GM23248 (cell line): ENCODE data around the gene NPY1R.

Experiments used
- EZH2 ChIP-seq: fragments of 200-600 bp; sonication (generic); IDR thresholded peaks from 2 replicates; pipeline ENCODE4 v1.6.1; 2018; ENCODE audit warnings: antibody characterized with exemption, mild to moderate bottlenecking; ENCODE audit not compliant: insufficient read depth, poor library complexity, severe bottlenecking
- EZH2phosphoT487 ChIP-seq: fragments of 200-600 bp; sonication (generic); IDR thresholded peaks from 2 replicates; pipeline ENCODE4 v1.6.1; 2018; ENCODE audit warnings: antibody characterized with exemption, moderate library complexity, mild to moderate bottlenecking, low read depth; ENCODE audit not compliant: insufficient read depth

- TF ChIP-seq EZH2 = no peak
- no peak for TF ChIP-seq EZH2phosphoT487
Measured at GRCh38 chr4:163284304-163284703, 48.1 kb downstream of the NPY1R start.
